Activated naive CD8-positive, alpha-beta T cell treated with anti-CD3 and anti-CD28 coated beads for 36 hours (primary cell): ENCODE results near the gene FGF12. TPM values are rescaled to one million over a fixed set of nuclear protein-coding genes. Genes with fewer than 3 reads are reported as not detected.

Experiments used
- DNase-seq: peaks from one replicate; pipeline ENCODE4 v3.0.0; 2021
- H3K27ac Mint-ChIP-seq: one replicate; pipeline ENCODE4 v1.8.0; 2022; ENCODE audit warnings: mild to moderate bottlenecking, moderate library complexity, mixed read lengths
- H3K27me3 Mint-ChIP-seq: one replicate; pipeline ENCODE4 v1.8.0; 2022; ENCODE audit warnings: mild to moderate bottlenecking, mixed read lengths
- H3K36me3 Mint-ChIP-seq: one replicate; pipeline ENCODE4 v1.8.0; 2021; ENCODE audit warnings: mild to moderate bottlenecking, mixed read lengths
- H3K4me1 Mint-ChIP-seq: one replicate; pipeline ENCODE4 v1.8.0; 2021; ENCODE audit warnings: mixed read lengths
- H3K4me3 Mint-ChIP-seq: one replicate; pipeline ENCODE4 v1.8.0; 2022; ENCODE audit warnings: mild to moderate bottlenecking, moderate library complexity, mixed read lengths
- H3K9me3 Mint-ChIP-seq: one replicate; pipeline ENCODE4 v1.8.0; 2022; ENCODE audit warnings: mixed read lengths
- total RNA-seq, 2 experiments: library from RNA; stranded (reverse); gene quantifications; one replicate each; pipeline ENCODE4 v1.2.3, GENCODE V29; 2021

Gene FGF12
- total RNA-seq, 2 experiments from 2014 or later, result not detected

- no peak overlapping the region for H3K4me3 Mint-ChIP-seq
- no peaks in the 10 kb centered on the region for H3K4me1 Mint-ChIP-seq
These were observed 372.7 kb downstream of the FGF12 start for GRCh38 chr3:192354687-192355086.

GRCh38 chr3:192352142-192352541, 375.2 kb downstream of the FGF12 start:
- Mint-ChIP-seq H3K4me3 (no peak overlapping the region), H3K27ac (no peak overlapping the region), H3K27me3 (no peaks in the 10 kb centered on the region), H3K9me3 (no peaks in the 10 kb centered on the region), H3K36me3 (no peaks in the 10 kb centered on the region), H3K4me1 (no peaks in the 10 kb centered on the region)
- no peak for DNase-seq

More at GRCh38 chr3:192354687-192355086, 372.7 kb downstream of the FGF12 start:
- H3K27ac Mint-ChIP-seq, result no peak overlapping the region
- H3K9me3 Mint-ChIP-seq, result no peaks in the 10 kb centered on the region
- DNase-seq, result no peak
- H3K27me3 Mint-ChIP-seq, result no peaks in the 10 kb centered on the region
- no peaks in the 10 kb centered on the region for H3K36me3 Mint-ChIP-seq

DNA sequence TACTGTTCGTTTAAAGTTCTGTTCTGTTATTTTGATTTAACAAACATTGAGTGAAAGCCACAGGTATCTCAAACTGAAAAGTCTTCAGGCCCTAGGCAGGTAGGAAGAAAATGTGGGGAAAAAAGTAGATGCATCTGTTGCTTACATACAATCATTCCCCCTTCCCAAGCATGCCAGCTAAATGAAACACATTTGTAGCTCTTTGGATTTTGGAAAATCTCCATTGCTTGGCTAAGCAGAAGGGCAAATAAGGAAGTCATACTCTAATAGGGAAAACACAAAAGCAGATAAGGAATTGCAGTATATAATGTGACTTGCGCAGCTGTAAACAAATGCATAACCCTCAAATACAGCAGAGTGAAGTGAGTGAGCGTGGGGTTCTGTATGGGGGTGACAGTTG, 375.9 kb downstream of the FGF12 start:
- H3K36me3 Mint-ChIP-seq, result no peaks in the 10 kb centered on the region
- no peak overlapping the region for H3K4me3 Mint-ChIP-seq
- no peaks in the 10 kb centered on the region for H3K27me3 Mint-ChIP-seq
- H3K9me3 Mint-ChIP-seq, result no peaks in the 10 kb centered on the region
- no peak overlapping the region for H3K27ac Mint-ChIP-seq
- no peaks in the 10 kb centered on the region for H3K4me1 Mint-ChIP-seq
- no peak for DNase-seq

- no peak for DNase-seq
- Mint-ChIP-seq H3K36me3 (no peaks in the 10 kb centered on the region), H3K4me3 (no peak overlapping the region), H3K27ac (no peak overlapping the region), H3K9me3 (no peaks in the 10 kb centered on the region), H3K4me1 (no peaks in the 10 kb centered on the region), H3K27me3 (no peaks in the 10 kb centered on the region)
These were observed 387.3 kb downstream of the FGF12 start for GRCh38 chr3:192340031-192340430.

DNA sequence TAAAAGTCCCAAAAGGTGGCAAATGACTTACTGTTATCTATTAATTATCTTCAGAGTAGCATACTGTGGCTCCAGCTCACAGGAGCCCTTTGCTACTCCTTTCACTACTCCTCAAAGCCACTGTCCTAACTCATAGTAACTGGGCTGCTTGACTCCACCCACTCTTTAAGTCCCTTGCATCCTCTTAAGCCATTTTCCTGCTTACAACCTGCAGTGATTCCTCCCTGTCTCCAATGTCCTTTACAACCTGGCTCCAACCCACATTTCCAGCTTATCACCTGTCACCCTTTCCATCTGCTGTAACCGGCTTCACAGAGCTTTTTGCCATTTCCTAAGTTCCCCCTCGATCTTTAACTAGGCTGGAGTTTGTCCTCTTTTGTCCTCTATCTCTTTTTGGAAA, 388.1 kb downstream of the FGF12 start:
- no peak for DNase-seq
- no peak overlapping the region for H3K4me3 Mint-ChIP-seq
- H3K4me1 Mint-ChIP-seq, result no peaks in the 10 kb centered on the region
- no peak overlapping the region for H3K27ac Mint-ChIP-seq
- H3K27me3 Mint-ChIP-seq, result no peaks in the 10 kb centered on the region
- H3K9me3 Mint-ChIP-seq, result no peaks in the 10 kb centered on the region
- no peaks in the 10 kb centered on the region for H3K36me3 Mint-ChIP-seq

GRCh38 chr3:192336286-192336685, 391.1 kb downstream of the FGF12 start:
- H3K4me3 Mint-ChIP-seq, result no peak overlapping the region
- peaks cover 1% of the 10 kb centered on the region for H3K9me3 Mint-ChIP-seq

GRCh38 chr3:192332386-192333291, 394.7 kb downstream of the FGF12 start:
- peaks cover 1% of the 10 kb centered on the region for H3K9me3 Mint-ChIP-seq
- no peaks in the 10 kb centered on the region for H3K27me3 Mint-ChIP-seq
- peaks cover 12% of the 10 kb centered on the region for H3K4me1 Mint-ChIP-seq
- H3K27ac Mint-ChIP-seq, result no peak overlapping the region
- no peak for DNase-seq
- H3K4me3 Mint-ChIP-seq, result no peak overlapping the region
- no peaks in the 10 kb centered on the region for H3K36me3 Mint-ChIP-seq

More at GRCh38 chr3:192336286-192336685, 391.1 kb downstream of the FGF12 start:
- Mint-ChIP-seq H3K4me1 (peaks cover 12% of the 10 kb centered on the region), H3K27me3 (no peaks in the 10 kb centered on the region), H3K36me3 (no peaks in the 10 kb centered on the region), H3K27ac (no peak overlapping the region)
- no peak for DNase-seq

DNA sequence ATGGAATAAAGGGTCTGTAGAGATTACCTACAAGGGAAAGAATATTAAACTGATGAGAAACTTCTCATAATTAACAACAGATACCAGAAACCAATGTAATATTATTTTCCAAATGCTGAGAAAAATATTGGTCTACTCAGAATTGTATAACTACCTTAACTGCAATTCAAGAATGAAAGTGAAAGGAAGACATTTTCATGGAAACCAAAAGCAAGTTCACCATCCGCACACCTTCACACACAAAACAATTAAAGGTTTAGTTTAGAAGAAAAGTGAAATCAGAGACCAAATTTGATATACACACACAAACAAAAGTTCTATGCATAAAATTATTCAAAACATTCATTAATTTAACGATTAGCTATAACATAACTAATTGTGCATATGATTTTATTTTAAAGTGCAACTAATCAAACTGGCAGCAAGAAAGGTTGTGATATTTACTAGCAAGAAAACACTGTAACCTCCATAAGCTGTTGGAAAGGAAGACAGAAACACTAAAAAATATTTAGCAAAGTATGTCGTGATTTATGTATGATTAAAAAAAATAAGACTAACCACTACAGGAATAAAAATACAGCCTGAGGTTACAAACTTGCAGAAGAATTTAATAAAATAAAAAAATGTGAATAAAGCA, 395.5 kb downstream of the FGF12 start:
- Mint-ChIP-seq H3K4me1 (peaks cover 12% of the 10 kb centered on the region), H3K27ac (no peak overlapping the region), H3K36me3 (no peaks in the 10 kb centered on the region), H3K4me3 (no peak overlapping the region), H3K9me3 (peaks cover 1% of the 10 kb centered on the region), H3K27me3 (no peaks in the 10 kb centered on the region)
- DNase-seq, result no peak

GRCh38 chr3:192326656-192327055, 400.7 kb downstream of the FGF12 start:
- H3K4me3 Mint-ChIP-seq, result no peak overlapping the region
- no peak for DNase-seq
- no peaks in the 10 kb centered on the region for H3K36me3 Mint-ChIP-seq
- H3K27ac Mint-ChIP-seq, result no peak overlapping the region
- H3K27me3 Mint-ChIP-seq, result no peaks in the 10 kb centered on the region
- H3K9me3 Mint-ChIP-seq, result peaks cover 3% of the 10 kb centered on the region
- H3K4me1 Mint-ChIP-seq, result peaks cover 2% of the 10 kb centered on the region

DNA sequence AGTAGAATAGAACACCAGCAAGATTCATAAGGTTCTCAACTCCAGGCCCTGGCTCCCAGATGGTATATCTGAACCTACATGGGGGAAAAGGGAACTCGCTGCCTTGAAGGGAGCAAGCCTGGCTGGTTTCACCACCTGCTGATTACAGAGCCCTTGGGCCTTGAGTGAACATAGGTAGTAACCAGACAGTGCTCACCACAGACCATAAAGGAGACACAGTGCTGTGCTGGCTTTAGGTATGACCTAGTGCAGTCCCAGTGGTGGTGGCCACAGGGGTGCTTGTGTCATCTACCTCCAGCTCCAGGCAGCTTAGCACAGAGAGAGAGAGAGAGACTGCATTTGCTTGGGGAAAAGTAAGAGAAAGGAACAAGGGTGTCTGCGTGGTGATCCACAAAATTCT, 409.8 kb downstream of the FGF12 start:
- H3K27ac Mint-ChIP-seq, result no peak overlapping the region
- H3K4me3 Mint-ChIP-seq, result no peak overlapping the region
- no peaks in the 10 kb centered on the region for H3K27me3 Mint-ChIP-seq
- H3K36me3 Mint-ChIP-seq, result no peaks in the 10 kb centered on the region
- H3K4me1 Mint-ChIP-seq, result no peaks in the 10 kb centered on the region
- H3K9me3 Mint-ChIP-seq, result no peaks in the 10 kb centered on the region
- no peak for DNase-seq

DNA sequence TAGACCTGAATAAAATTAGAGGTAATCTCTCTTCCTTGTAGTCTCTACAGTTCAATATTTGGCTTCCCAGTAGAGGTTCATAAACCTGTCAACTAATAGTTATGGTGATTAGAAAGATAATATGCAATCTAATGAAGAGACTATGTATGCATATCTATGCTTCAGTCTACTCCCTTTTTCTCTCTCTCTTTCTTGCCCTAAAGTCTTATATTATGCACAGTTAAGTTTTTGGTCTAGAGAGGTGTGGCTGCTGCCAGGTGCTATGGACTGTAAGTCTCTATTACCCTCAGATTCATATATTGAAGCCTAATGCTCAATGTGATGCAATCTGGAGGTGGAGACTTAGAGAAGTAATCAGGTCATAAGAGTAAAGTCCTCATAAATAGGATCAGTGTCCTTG, 413.7 kb downstream of the FGF12 start:
- Mint-ChIP-seq H3K36me3 (no peaks in the 10 kb centered on the region), H3K9me3 (no peaks in the 10 kb centered on the region), H3K4me3 (no peak overlapping the region), H3K4me1 (no peaks in the 10 kb centered on the region), H3K27ac (no peak overlapping the region), H3K27me3 (no peaks in the 10 kb centered on the region)
- no peak for DNase-seq

- no peaks in the 10 kb centered on the region for H3K4me1 Mint-ChIP-seq
- no peaks in the 10 kb centered on the region for H3K36me3 Mint-ChIP-seq
- H3K9me3 Mint-ChIP-seq, result no peaks in the 10 kb centered on the region
- no peak for DNase-seq
- no peak overlapping the region for H3K4me3 Mint-ChIP-seq
- H3K27ac Mint-ChIP-seq, result no peak overlapping the region
- no peaks in the 10 kb centered on the region for H3K27me3 Mint-ChIP-seq
These were observed 419.7 kb downstream of the FGF12 start for GRCh38 chr3:192307631-192308030.

GRCh38 chr3:192303235-192303634, 424.1 kb downstream of the FGF12 start:
- Mint-ChIP-seq H3K4me1 (no peaks in the 10 kb centered on the region), H3K27ac (no peak overlapping the region), H3K36me3 (no peaks in the 10 kb centered on the region), H3K9me3 (no peaks in the 10 kb centered on the region), H3K4me3 (no peak overlapping the region), H3K27me3 (no peaks in the 10 kb centered on the region)
- no peak for DNase-seq

GRCh38 chr3:192302721-192303120, 424.6 kb downstream of the FGF12 start:
- no peak for DNase-seq
- Mint-ChIP-seq H3K4me1 (no peaks in the 10 kb centered on the region), H3K4me3 (no peak overlapping the region), H3K9me3 (no peaks in the 10 kb centered on the region), H3K27ac (no peak overlapping the region), H3K36me3 (no peaks in the 10 kb centered on the region), H3K27me3 (no peaks in the 10 kb centered on the region)

DNA sequence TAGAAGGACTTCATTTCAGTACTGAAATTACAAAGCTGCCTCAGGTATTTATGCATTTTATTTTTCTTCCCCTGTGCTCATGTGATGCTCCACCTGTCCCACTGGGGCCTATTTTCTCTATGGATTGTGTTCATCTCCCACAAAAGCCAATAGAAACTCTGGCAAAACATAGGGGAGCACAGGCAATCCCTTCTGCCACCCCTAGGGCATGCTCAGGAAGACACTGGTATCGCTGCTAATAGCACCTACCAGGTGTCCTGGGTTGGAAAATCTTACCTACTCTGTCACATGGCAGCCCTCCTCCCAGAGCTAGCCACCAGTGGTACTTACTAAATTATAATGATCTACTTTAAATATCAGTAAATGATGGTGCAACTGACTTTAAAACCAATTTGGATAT, 427.4 kb downstream of the FGF12 start:
- H3K27me3 Mint-ChIP-seq, result no peaks in the 10 kb centered on the region
- no peak overlapping the region for H3K4me3 Mint-ChIP-seq
- H3K27ac Mint-ChIP-seq, result no peak overlapping the region
- no peaks in the 10 kb centered on the region for H3K4me1 Mint-ChIP-seq
- DNase-seq, result no peak
- no peaks in the 10 kb centered on the region for H3K36me3 Mint-ChIP-seq
- H3K9me3 Mint-ChIP-seq, result no peaks in the 10 kb centered on the region

DNA sequence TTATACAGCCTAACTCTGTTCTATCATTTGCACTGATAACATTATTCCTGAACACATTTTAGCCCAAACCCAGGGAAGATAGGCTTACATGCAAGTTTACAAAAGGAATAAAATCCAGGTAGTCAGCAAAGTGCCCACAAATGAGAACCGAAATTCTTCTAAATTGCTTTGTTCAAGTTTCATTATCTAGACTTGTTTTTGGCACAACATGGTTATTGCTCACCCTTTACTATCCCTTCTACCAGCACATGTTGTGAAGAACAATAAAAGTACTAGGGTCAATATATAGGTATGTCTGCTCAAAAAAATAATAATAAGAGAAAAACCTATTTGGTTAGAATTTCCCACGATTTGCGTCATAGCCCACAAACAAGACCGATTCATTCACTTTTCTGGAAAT, 430.5 kb downstream of the FGF12 start:
- no peak for DNase-seq
- Mint-ChIP-seq H3K36me3 (no peaks in the 10 kb centered on the region), H3K9me3 (no peaks in the 10 kb centered on the region), H3K4me1 (no peaks in the 10 kb centered on the region), H3K27me3 (no peaks in the 10 kb centered on the region), H3K27ac (no peak overlapping the region), H3K4me3 (no peak overlapping the region)
